Amniotic epithelial cell (primary cell): ENCODE results near the gene CDK5RAP3.

Source experiments
- DNase-seq: peaks from one replicate; pipeline ENCODE4 v3.0.0-alpha.2; 2010; ENCODE audit warnings: low read depth

Gene CDK5RAP3

GRCh38 chr17:48025040-48025903 is 54.4 kb downstream of the CDK5RAP3 start:
- peak; percentile 93 for DNase-seq

GRCh38 chr17:48025904-48026501 is 55.1 kb downstream of the CDK5RAP3 start:
- DNase-seq = no peak

GRCh38 chr17:48026502-48027321 is 55.8 kb downstream of the CDK5RAP3 start:
- peak; percentile 82 for DNase-seq

GRCh38 chr17:48027322-48027981 is 56.5 kb downstream of the CDK5RAP3 start:
- no peak for DNase-seq

- no peak for DNase-seq
Observed at GRCh38 chr17:48028736-48029135, 57.8 kb downstream of the CDK5RAP3 start.

- DNase-seq = no peak
Observed at GRCh38 chr17:48030531-48030930, 59.6 kb downstream of the CDK5RAP3 start.
